OCI-LY3 (cell line): Measurements from ENCODE around the gene SH3PXD2A.

Experiments used
- H2AFZ ChIP-seq: fragments of 200-600, 300-600 bp; shearing (Covaris generic); 2 replicates; pipeline ENCODE4 v1.6.0; 2014; ENCODE audit warnings: antibody characterized with exemption, low read depth, low read length
- H3K27ac ChIP-seq: fragments of 200-600, 300-600 bp; sonication (generic); 2 replicates; pipeline ENCODE4 v1.5.1; 2014; ENCODE audit warnings: mild to moderate bottlenecking, low read length, moderate library complexity, mixed read lengths
- H3K27me3 ChIP-seq: fragments of 200-600, 300-600 bp; sonication (generic); 2 replicates; pipeline ENCODE4 v1.6.1; 2014; ENCODE audit warnings: low read depth, low read length, mixed read lengths
- H3K36me3 ChIP-seq: fragments of 200-600, 300-600 bp; sonication (generic); replicated peaks from 2 replicates; pipeline ENCODE3; 2014; ENCODE audit warnings: low read depth, low read length, mixed read lengths
- H3K4me1 ChIP-seq: fragments of 300-600, 200-600 bp; sonication (generic); 2 replicates; pipeline ENCODE4 v1.6.1; 2014; ENCODE audit warnings: low read length, mixed read lengths
- H3K4me2 ChIP-seq: fragments of 200-600, 300-600 bp; sonication (generic); 2 replicates; pipeline ENCODE4 v1.6.1; 2014; ENCODE audit warnings: low read length, mixed read lengths
- H3K4me3 ChIP-seq: fragments of 300-600, 200-600 bp; sonication (generic); 2 replicates; pipeline ENCODE4 v1.5.1; 2014; ENCODE audit warnings: antibody characterized with exemption, mild to moderate bottlenecking, low read length, moderate library complexity
- H3K79me2 ChIP-seq: fragments of 300-600, 200-600 bp; shearing (Covaris generic); 2 replicates; pipeline ENCODE4 v1.6.1; 2014; ENCODE audit warnings: mild to moderate bottlenecking, low read length, mixed read lengths
- H3K9ac ChIP-seq: fragments of 300-600, 200-600 bp; shearing (Covaris generic); 2 replicates; pipeline ENCODE4 v1.6.0; 2014; ENCODE audit warnings: mild to moderate bottlenecking, low read length, moderate library complexity
- H3K9me3 ChIP-seq: fragments of 200-600, 300-600 bp; shearing (Covaris generic); 2 replicates; pipeline ENCODE4 v1.6.1; 2014; ENCODE audit warnings: low read length, mixed read lengths; ENCODE audit not compliant: insufficient read depth
- H4K20me1 ChIP-seq: fragments of 200-600, 300-600 bp; sonication (generic); 2 replicates; pipeline ENCODE4 v1.6.1; 2016; ENCODE audit warnings: low read length, mixed read lengths; ENCODE audit not compliant: insufficient read depth
- EZH2phosphoT487 ChIP-seq: fragments of 200-600 bp; shearing (Covaris generic); IDR thresholded peaks from 2 replicates; pipeline ENCODE4 v1.6.1; 2018; ENCODE audit warnings: antibody characterized with exemption, mixed run types, low read depth
- TF ChIP-seq, protein P1 (sequence below): fragments of 200-600, 300-600 bp; sonication (generic); IDR thresholded peaks from 2 replicates; pipeline ENCODE4 v1.5.1; 2014; ENCODE audit warnings: antibody characterized with exemption, low read length, low read depth

SH3PXD2A gene

DNA sequence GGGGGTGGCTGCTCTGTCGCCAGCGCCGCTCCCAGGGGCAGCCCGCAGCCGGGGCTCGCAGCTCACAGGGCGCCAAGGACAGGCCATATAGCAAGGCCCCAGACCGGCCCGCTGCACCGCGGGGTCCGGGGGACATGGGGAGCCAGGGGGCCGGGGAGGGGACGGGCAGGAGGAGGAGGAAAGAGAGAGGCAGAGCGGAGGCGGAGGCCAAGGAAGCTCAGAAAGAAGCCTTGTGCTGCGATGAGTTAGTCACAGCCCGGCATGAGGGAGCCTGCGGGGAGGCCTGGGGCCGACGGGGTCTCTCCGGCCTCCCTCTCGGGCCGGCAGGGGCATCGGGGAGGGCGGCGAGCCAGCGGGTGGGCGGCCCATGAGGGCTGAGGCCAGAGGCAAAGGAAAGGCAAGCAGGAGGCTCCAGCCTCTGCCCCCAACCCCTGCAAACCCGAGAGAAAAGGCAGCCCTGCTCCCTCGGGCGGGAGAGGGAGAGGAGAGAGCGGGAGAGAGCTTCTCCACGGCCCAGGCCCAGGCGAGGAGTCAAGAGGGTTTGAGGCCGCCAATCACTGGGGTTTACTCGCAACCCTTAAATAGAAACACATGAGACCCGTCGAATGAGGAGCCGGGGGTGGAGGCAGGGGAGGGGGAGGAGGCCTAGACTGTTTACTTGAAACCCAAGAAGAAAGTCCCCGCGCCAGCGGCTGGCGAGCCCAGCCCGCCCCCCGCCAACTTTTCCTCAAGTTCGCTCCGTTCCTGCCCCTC, 194.0 kb downstream of the SH3PXD2A start:
- no peak for TF ChIP-seq EZH2phosphoT487
- TF ChIP-seq, protein P1, sequence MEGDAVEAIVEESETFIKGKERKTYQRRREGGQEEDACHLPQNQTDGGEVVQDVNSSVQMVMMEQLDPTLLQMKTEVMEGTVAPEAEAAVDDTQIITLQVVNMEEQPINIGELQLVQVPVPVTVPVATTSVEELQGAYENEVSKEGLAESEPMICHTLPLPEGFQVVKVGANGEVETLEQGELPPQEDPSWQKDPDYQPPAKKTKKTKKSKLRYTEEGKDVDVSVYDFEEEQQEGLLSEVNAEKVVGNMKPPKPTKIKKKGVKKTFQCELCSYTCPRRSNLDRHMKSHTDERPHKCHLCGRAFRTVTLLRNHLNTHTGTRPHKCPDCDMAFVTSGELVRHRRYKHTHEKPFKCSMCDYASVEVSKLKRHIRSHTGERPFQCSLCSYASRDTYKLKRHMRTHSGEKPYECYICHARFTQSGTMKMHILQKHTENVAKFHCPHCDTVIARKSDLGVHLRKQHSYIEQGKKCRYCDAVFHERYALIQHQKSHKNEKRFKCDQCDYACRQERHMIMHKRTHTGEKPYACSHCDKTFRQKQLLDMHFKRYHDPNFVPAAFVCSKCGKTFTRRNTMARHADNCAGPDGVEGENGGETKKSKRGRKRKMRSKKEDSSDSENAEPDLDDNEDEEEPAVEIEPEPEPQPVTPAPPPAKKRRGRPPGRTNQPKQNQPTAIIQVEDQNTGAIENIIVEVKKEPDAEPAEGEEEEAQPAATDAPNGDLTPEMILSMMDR, result no peak
- Histone ChIP-seq H3K4me1 (no peaks in the 10 kb centered on the region; the same call in 1 of the 2 replicates), H3K79me2 (no peaks in the 10 kb centered on the region), H3K27ac (no peak overlapping the region), H3K4me2 (no peak overlapping the region), H2AFZ (no peak overlapping the region), H4K20me1 (peaks cover 8% of the 10 kb centered on the region; the same call in 1 of the 2 replicates), H3K36me3 (peaks cover 18% of the 10 kb centered on the region), H3K4me3 (no peak overlapping the region), H3K27me3 (no peaks in the 10 kb centered on the region), H3K9me3 (no peaks in the 10 kb centered on the region), H3K9ac (no peak overlapping the region)

DNA sequence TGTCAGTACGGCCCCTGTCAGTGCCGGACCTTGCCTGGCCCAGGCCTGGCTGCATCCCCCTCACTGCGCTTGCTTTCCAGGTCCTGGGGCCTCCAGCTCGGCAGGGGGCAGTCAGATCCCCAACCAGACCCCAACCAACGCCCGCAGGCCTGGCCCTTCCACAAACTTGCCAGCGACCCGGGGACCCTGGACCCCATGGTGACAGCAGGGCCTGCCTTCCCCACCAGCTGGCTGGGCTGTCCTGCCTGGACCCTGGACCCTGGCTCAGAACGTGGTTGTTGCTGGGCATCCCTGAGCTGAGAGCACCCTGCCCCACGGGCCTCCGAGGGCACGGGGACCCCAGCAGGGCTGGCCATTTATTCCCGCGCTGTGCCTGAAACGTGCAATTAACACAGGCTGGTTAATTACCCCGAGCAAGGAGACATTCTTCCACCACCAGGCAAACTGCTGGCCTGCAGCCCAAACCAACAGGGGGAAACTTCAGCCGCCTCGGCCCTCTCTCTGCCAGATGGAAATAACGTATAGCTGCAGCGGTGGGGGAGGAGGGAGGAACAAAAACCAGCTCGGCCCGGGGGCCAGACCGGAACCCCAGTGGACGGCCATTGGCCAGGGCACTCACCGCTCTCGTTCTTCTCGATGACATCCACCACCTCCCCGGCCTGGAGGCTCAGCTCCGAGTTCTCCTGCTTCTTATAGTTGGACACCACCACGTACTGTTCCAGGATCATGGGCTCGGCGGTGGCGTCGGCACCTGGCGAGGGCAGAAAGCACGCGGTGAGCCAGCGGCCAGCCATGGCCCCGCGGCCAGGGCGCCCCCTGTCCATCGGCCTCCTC, 194.8 kb downstream of the SH3PXD2A start:
- H3K27me3 ChIP-seq, result no peaks in the 10 kb centered on the region
- no peaks in the 10 kb centered on the region for H3K9me3 ChIP-seq
- H3K27ac ChIP-seq, result no peak overlapping the region
- peaks cover 8% of the 10 kb centered on the region; the same call in 1 of the 2 replicates for H4K20me1 ChIP-seq
- H3K9ac ChIP-seq, result no peak overlapping the region
- no peak overlapping the region for H3K4me3 ChIP-seq
- H3K4me1 ChIP-seq, result no peaks in the 10 kb centered on the region; the same call in 1 of the 2 replicates
- no peak overlapping the region; the same call in 1 of the 2 replicates for H3K4me2 ChIP-seq
- H2AFZ ChIP-seq, result no peak overlapping the region
- H3K36me3 ChIP-seq, result peaks cover 18% of the 10 kb centered on the region
- no peaks in the 10 kb centered on the region for H3K79me2 ChIP-seq
- TF ChIP-seq, protein P1, result no peak
- TF ChIP-seq EZH2phosphoT487, result no peak

DNA sequence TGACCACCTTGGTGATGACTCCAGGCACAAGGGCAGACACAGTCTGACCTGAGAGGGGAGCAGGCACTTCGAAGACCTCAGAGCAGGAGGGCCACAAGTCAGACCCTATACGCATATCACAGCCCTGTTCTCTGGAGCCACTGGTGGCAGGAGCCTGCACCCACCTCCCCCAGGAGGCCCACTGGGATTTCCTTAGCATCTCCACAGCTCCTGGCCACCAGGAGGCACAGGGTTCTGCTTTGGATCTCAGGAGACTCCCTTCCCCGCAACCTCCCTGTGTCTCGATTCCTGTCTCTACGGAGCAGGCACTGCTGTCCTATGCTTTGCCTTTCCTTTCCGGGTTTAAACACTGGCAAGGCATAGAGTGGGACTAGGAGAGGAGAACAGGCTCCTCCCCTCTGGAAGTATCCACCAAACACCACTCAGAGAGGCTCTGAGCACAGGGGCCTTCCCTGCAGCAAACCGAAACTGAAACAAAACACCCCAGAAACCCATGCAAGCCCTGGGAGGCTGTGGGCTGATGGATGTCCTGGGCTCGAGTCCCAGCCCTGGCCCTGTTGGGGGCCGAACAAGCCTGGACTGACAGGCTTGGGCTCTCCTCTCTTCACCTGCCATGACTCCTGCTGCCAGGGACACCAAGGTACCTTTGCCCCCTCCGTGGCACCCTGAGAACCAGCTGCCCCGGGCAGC, 195.6 kb downstream of the SH3PXD2A start:
- no peak overlapping the region for H3K9ac ChIP-seq

More for the DNA sequence above, 195.6 kb downstream of the SH3PXD2A start:
- H3K4me3 ChIP-seq, result no peak overlapping the region
- H3K79me2 ChIP-seq, result no peaks in the 10 kb centered on the region
- H3K36me3 ChIP-seq, result peaks cover 18% of the 10 kb centered on the region
- peaks cover 8% of the 10 kb centered on the region; the same call in 1 of the 2 replicates for H4K20me1 ChIP-seq
- no peaks in the 10 kb centered on the region; the same call in 1 of the 2 replicates for H3K4me1 ChIP-seq
- H3K4me2 ChIP-seq, result no peak overlapping the region; the same call in 1 of the 2 replicates
- no peak overlapping the region for H3K27ac ChIP-seq
- no peak overlapping the region for H2AFZ ChIP-seq
- no peaks in the 10 kb centered on the region for H3K9me3 ChIP-seq
- TF ChIP-seq, protein P1, result no peak
- TF ChIP-seq EZH2phosphoT487, result no peak
- no peaks in the 10 kb centered on the region for H3K27me3 ChIP-seq
